Activated CD4-positive, alpha-beta T cell treated with anti-CD3 and anti-CD28 coated beads, Interleukin-2, amount 50 U/mL, for 24 hours (primary cell): ENCODE measurements around the gene ITSN1.
"Not testable (repeated sequence)": the region's sequence is repeated elsewhere in the genome, so short reads cannot be mapped to it uniquely, and the experiment has no call there.

ENCODE experiments used
- DNase-seq, 2 donors: peaks; one replicate each; pipeline ENCODE4 v3.0.0-alpha.2; 2020; ENCODE audit warnings: low read depth in 1 of 2, low spot score in 1 of 2

ITSN1 gene

GRCh38 chr21:33721081-33721480 lies 78.8 kb downstream of the ITSN1 start:
- DNase-seq = no peak

GRCh38 chr21:33729139-33729538 lies 86.8 kb downstream of the ITSN1 start:
- DNase-seq = not testable (repeated sequence)

- no peak for DNase-seq
Observed at GRCh38 chr21:33729641-33730040, 87.3 kb downstream of the ITSN1 start.

- no peak for DNase-seq
Observed at GRCh38 chr21:33731447-33731846, 89.1 kb downstream of the ITSN1 start.

- no peak for DNase-seq
Observed at GRCh38 chr21:33732038-33732437, 89.7 kb downstream of the ITSN1 start.

- DNase-seq = no peak
Observed at GRCh38 chr21:33733601-33734000, 91.3 kb downstream of the ITSN1 start.

- no peak for DNase-seq
Observed at GRCh38 chr21:33734291-33734690, 92.0 kb downstream of the ITSN1 start.

GRCh38 chr21:33734818-33735217 lies 92.5 kb downstream of the ITSN1 start:
- DNase-seq = no peak

GRCh38 chr21:33736569-33736968 lies 94.3 kb downstream of the ITSN1 start:
- no peak for DNase-seq

- DNase-seq = no peak
Observed at GRCh38 chr21:33739701-33740100, 97.4 kb downstream of the ITSN1 start.

GRCh38 chr21:33747420-33747819 lies 105.1 kb downstream of the ITSN1 start:
- no peak for DNase-seq

- DNase-seq = no peak
Observed at GRCh38 chr21:33748903-33749302, 106.6 kb downstream of the ITSN1 start.

GRCh38 chr21:33750017-33750416 lies 107.7 kb downstream of the ITSN1 start:
- DNase-seq = no peak

GRCh38 chr21:33751120-33751519 lies 108.8 kb downstream of the ITSN1 start:
- no peak for DNase-seq

- no peak for DNase-seq
Observed at GRCh38 chr21:33751533-33751932, 109.2 kb downstream of the ITSN1 start.

- DNase-seq = no peak
Observed at GRCh38 chr21:33752260-33752659, 110.0 kb downstream of the ITSN1 start.

GRCh38 chr21:33753886-33754285 lies 111.6 kb downstream of the ITSN1 start:
- no peak for DNase-seq

- no peak for DNase-seq
Observed at GRCh38 chr21:33754481-33754880, 112.2 kb downstream of the ITSN1 start.

GRCh38 chr21:33755354-33755753 lies 113.1 kb downstream of the ITSN1 start:
- DNase-seq = no peak

GRCh38 chr21:33760641-33761440 lies 118.5 kb downstream of the ITSN1 start:
- DNase-seq = no peak

GRCh38 chr21:33761441-33762036 lies 119.2 kb downstream of the ITSN1 start:
- no peak for DNase-seq

GRCh38 chr21:33762803-33763581 lies 120.7 kb downstream of the ITSN1 start:
- DNase-seq = no peak
